ENCODE results near the gene SPNS1.
"Not testable (repeated sequence)": the region's sequence is repeated elsewhere in the genome, so short reads cannot be mapped to it uniquely, and the experiment has no call there.

The SPNS1 gene, protein sequence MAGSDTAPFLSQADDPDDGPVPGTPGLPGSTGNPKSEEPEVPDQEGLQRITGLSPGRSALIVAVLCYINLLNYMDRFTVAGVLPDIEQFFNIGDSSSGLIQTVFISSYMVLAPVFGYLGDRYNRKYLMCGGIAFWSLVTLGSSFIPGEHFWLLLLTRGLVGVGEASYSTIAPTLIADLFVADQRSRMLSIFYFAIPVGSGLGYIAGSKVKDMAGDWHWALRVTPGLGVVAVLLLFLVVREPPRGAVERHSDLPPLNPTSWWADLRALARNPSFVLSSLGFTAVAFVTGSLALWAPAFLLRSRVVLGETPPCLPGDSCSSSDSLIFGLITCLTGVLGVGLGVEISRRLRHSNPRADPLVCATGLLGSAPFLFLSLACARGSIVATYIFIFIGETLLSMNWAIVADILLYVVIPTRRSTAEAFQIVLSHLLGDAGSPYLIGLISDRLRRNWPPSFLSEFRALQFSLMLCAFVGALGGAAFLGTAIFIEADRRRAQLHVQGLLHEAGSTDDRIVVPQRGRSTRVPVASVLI

DNA sequence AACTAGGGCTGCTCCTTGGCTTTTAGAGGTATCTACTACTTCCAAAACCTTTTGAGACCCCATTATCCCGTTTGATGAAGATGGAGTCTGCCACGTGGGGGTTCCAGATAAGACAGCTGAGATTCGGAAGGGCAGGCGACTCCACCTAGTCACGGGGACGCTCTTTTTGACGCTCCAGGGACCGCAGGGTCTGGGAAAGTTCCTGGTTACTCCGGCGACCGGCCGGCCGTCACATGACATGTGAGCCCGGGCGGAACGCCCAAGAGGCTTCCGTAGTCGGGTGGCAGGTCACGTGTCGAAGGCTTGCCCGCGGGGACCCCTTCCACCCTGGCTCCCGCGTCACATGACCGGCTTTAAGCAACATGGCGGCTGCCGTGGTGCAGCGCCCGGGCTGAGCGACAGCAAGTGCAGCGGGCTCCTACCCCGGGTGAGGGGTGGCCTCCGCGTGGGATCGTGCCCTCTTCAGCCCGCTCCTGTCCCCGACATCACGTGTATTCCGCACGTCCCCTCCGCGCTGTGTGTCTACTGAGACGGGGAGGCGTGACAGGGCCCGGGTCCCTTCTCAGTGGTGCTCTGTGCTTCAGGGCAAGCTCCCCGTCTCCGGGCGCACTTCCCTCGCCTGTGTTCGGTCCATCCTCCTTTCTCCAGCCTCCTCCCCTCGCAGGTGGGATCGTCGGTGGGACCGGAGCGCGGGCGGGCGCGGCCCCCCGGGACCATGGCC, at the start of gene SPNS1:
TSS of gene SPNS1 (plus strand) at position 342 of the 721 bp plus-strand sequence. CDS start at position 716, 374 bp downstream.
- Histone ChIP-seq H3K27ac (ENCODE audit: low read length) (no peak within 1 kb of the TSS), H3K4me1 (ENCODE audit: control insufficient read depth, insufficient read depth, low read length) (no peaks in the 10 kb centered on the region), H3K27me3 (ENCODE audit: control insufficient read depth, insufficient read depth, low read length) (no peaks in the 10 kb centered on the region), H3K9me3 (ENCODE audit: control insufficient read depth, insufficient read depth, low read length) (no peaks in the 10 kb centered on the region), H3K36me3 (ENCODE audit: control insufficient read depth, insufficient read depth, low read length) (no peaks in the 10 kb centered on the region), H3K4me3 (ENCODE audit: low read length) (peak within 1 kb of the TSS; percentile 82)
- DNase-seq (ENCODE audit: low read depth, low spot score): peak; percentile 85
- no CpG with 5 or more reads among the region's 60 CpGs for WGBS (ENCODE audit: insufficient coverage, insufficient read length)

DNA sequence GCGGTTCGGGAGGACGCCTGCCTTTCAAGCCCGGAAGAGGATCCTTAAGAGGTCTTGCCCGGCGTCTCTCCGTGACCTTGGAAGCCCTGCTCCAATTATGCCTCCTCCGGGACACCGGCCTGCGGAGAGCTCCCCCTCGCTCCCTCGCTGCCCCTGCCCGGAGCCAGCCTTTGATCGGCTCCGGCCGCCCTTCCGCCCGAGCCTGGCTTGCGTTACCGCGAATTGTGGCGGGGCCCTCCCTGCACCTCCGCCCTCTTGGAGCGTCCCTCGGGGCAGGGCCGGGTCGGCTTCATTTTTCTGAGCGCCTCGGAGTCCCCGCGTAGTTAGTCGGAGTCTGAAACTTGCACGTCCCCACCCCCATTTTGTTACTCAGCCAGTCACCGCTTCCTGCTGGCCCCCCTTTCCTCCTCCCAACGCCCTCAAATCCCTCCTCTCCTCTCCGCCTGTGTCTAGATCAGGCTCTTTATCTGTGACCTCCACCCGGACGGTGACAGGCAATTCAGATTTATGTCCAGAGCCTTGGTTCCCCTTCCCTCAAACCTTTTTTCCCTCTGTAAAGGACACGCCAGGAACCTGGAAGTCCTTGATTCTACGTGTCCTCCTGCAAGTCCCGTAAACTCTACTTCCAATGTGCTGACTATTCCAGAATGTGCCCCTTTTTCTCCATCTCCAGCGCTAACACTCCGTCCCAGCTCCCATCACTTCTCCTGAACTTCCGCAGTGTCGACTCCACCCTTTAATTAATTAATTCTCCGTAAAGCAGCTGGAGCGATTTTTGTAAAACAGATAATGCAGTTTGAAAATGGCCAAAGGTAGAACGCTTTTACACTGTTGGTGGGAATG, 49.0 kb upstream of the SPNS1 start:
- Histone ChIP-seq H3K27me3 (ENCODE audit: control insufficient read depth, insufficient read depth, low read length) (no peaks in the 10 kb centered on the region), H3K4me3 (ENCODE audit: low read length) (peak overlapping the region; percentile 75), H3K27ac (ENCODE audit: low read length) (no peak overlapping the region), H3K36me3 (ENCODE audit: control insufficient read depth, insufficient read depth, low read length) (no peaks in the 10 kb centered on the region), H3K4me1 (ENCODE audit: control insufficient read depth, insufficient read depth, low read length) (no peaks in the 10 kb centered on the region), H3K9me3 (ENCODE audit: control insufficient read depth, insufficient read depth, low read length) (no peaks in the 10 kb centered on the region)
- no peak for DNase-seq (ENCODE audit: low read depth, low spot score)
- no CpG with 5 or more reads among the region's 48 CpGs for WGBS (ENCODE audit: insufficient coverage, insufficient read length)

DNA sequence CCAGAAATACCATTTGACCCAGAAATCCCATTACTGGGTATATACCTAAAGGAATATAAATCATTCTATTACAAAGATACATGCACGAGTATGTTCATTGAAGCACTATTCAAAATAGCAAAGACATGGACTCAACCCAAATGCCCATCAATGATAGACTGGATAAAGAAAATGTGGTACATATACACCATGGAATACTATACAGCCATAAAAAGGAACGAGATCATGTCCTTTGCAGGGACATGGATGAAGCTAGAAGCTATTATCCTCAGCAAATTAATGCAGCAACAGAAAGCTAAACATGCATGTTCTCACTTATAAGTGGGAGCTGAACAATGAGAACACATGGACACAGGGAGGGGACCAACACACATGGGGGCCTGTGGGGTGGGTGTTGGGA, 48.3 kb upstream of the SPNS1 start:
- not testable (repeated sequence) for H3K4me1 ChIP-seq (ENCODE audit: control insufficient read depth, insufficient read depth, low read length); H3K36me3 ChIP-seq (ENCODE audit: control insufficient read depth, insufficient read depth, low read length); H3K9me3 ChIP-seq (ENCODE audit: control insufficient read depth, insufficient read depth, low read length); DNase-seq (ENCODE audit: low read depth, low spot score); H3K4me3 ChIP-seq (ENCODE audit: low read length); H3K27ac ChIP-seq (ENCODE audit: low read length); H3K27me3 ChIP-seq (ENCODE audit: control insufficient read depth, insufficient read depth, low read length)
- no CpG with 5 or more reads among the region's 2 CpGs for WGBS (ENCODE audit: insufficient coverage, insufficient read length)

DNA sequence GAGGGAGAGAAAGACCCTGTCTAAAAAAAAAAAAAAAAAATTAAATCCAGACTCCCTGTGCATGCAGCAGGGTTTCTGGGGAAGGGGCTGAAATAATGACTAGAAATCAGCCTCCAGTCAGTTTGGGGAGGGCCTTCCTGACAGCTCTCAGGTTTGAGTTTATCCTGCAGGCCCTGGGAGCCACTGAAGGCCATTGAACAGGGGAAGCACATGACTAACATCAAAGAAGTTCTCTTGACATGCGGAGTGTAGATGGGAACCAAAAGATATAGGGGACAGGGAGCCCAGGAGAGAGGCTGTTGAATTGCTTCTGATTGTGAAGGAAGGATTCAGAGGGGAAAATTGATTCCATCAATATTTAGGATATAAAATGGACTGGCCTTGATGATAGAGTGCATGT, 46.8 kb upstream of the SPNS1 start:
- Histone ChIP-seq H3K4me1 (ENCODE audit: control insufficient read depth, insufficient read depth, low read length) (no peaks in the 10 kb centered on the region), H3K4me3 (ENCODE audit: low read length) (no peak overlapping the region), H3K27ac (ENCODE audit: low read length) (no peak overlapping the region), H3K9me3 (ENCODE audit: control insufficient read depth, insufficient read depth, low read length) (no peaks in the 10 kb centered on the region), H3K27me3 (ENCODE audit: control insufficient read depth, insufficient read depth, low read length) (no peaks in the 10 kb centered on the region), H3K36me3 (ENCODE audit: control insufficient read depth, insufficient read depth, low read length) (no peaks in the 10 kb centered on the region)
- WGBS (ENCODE audit: insufficient coverage, insufficient read length): no CpG with 5 or more reads among the region's 1 CpG
- DNase-seq (ENCODE audit: low read depth, low spot score): no peak

DNA sequence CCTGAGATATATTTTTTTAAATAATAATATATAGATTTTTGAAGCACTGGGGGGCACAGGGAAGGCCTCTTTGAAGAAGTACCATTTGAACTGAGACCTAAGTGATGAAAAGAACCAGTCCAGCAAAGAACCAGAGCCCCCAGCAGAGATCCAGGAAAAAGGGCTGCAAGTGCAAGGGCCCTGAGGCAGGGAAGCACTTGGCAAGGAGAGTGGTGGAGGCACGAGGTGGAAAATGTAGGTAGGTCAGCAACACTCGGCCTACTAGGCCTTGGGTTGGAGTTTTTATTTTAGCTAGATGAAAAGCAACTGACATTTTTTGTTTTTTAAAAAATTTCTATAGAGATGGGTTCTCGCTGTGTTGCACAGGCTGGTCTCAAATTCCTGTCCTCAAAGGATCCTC, 44.4 kb upstream of the SPNS1 start:
- H3K4me3 ChIP-seq (ENCODE audit: low read length): no peak overlapping the region
- H3K9me3 ChIP-seq (ENCODE audit: control insufficient read depth, insufficient read depth, low read length): no peaks in the 10 kb centered on the region
- no peak overlapping the region for H3K27ac ChIP-seq (ENCODE audit: low read length)
- no CpG with 5 or more reads among the region's 3 CpGs for WGBS (ENCODE audit: insufficient coverage, insufficient read length)
- H3K4me1 ChIP-seq (ENCODE audit: control insufficient read depth, insufficient read depth, low read length): no peaks in the 10 kb centered on the region
- H3K36me3 ChIP-seq (ENCODE audit: control insufficient read depth, insufficient read depth, low read length): no peaks in the 10 kb centered on the region
- no peak for DNase-seq (ENCODE audit: low read depth, low spot score)
- H3K27me3 ChIP-seq (ENCODE audit: control insufficient read depth, insufficient read depth, low read length): no peaks in the 10 kb centered on the region

DNA sequence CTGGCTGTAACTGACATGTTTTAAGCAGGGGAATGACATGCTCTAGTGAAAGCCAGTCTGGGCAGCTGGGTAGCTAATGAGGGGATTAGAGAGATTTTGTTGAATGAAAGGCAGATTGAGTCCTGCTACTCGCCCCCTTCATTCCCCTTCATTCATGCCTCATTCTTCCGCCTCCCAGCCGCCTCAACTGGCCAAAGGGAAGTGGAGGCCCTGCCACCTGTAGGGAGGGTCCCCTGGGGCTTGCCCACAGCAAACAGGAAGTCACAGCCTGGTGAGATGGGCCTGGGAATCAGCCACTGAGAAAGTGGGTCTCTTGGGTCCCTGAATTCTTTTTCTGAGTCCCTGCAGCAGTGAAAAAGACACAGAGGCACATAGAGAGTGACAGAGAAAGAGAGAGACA, 43.9 kb upstream of the SPNS1 start:
- H3K27ac ChIP-seq (ENCODE audit: low read length): no peak overlapping the region
- no peak for DNase-seq (ENCODE audit: low read depth, low spot score)
- no peak overlapping the region for H3K4me3 ChIP-seq (ENCODE audit: low read length)
- WGBS (ENCODE audit: insufficient coverage, insufficient read length): no CpG with 5 or more reads among the region's 3 CpGs
- no peaks in the 10 kb centered on the region for H3K9me3 ChIP-seq (ENCODE audit: control insufficient read depth, insufficient read depth, low read length)
- no peaks in the 10 kb centered on the region for H3K36me3 ChIP-seq (ENCODE audit: control insufficient read depth, insufficient read depth, low read length)
- no peaks in the 10 kb centered on the region for H3K27me3 ChIP-seq (ENCODE audit: control insufficient read depth, insufficient read depth, low read length)
- H3K4me1 ChIP-seq (ENCODE audit: control insufficient read depth, insufficient read depth, low read length): no peaks in the 10 kb centered on the region

DNA sequence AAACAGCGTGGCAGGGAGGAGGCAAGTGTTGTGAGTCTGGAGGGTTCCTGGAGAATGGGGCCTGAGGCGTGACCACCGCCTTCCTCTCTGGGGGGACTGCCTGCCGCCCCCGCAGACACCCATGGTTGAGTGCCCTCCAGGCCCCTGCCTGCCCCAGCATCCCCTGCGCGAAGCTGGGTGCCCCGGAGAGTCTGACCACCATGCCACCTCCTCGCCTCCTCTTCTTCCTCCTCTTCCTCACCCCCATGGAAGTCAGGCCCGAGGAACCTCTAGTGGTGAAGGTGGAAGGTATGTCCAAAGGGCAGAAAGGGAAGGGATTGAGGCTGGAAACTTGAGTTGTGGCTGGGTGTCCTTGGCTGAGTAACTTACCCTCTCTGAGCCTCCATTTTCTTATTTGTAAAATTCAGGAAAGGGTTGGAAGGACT, 42.8 kb upstream of the SPNS1 start, which contains the start of gene CD19:
TSS of gene CD19 (plus strand) at position 171 of the 425 bp plus-strand sequence. CDS start at position 201, 30 bp downstream.
- H3K4me3 ChIP-seq (ENCODE audit: low read length): no peak within 1 kb of the TSS
- no CpG with 5 or more reads among the region's 10 CpGs for WGBS (ENCODE audit: insufficient coverage, insufficient read length)
- no peaks in the 10 kb centered on the region for H3K4me1 ChIP-seq (ENCODE audit: control insufficient read depth, insufficient read depth, low read length)
- no peaks in the 10 kb centered on the region for H3K36me3 ChIP-seq (ENCODE audit: control insufficient read depth, insufficient read depth, low read length)
- H3K9me3 ChIP-seq (ENCODE audit: control insufficient read depth, insufficient read depth, low read length): no peaks in the 10 kb centered on the region
- no peaks in the 10 kb centered on the region for H3K27me3 ChIP-seq (ENCODE audit: control insufficient read depth, insufficient read depth, low read length)
- no peak for DNase-seq (ENCODE audit: low read depth, low spot score)
- no peak within 1 kb of the TSS for H3K27ac ChIP-seq (ENCODE audit: low read length)

DNA sequence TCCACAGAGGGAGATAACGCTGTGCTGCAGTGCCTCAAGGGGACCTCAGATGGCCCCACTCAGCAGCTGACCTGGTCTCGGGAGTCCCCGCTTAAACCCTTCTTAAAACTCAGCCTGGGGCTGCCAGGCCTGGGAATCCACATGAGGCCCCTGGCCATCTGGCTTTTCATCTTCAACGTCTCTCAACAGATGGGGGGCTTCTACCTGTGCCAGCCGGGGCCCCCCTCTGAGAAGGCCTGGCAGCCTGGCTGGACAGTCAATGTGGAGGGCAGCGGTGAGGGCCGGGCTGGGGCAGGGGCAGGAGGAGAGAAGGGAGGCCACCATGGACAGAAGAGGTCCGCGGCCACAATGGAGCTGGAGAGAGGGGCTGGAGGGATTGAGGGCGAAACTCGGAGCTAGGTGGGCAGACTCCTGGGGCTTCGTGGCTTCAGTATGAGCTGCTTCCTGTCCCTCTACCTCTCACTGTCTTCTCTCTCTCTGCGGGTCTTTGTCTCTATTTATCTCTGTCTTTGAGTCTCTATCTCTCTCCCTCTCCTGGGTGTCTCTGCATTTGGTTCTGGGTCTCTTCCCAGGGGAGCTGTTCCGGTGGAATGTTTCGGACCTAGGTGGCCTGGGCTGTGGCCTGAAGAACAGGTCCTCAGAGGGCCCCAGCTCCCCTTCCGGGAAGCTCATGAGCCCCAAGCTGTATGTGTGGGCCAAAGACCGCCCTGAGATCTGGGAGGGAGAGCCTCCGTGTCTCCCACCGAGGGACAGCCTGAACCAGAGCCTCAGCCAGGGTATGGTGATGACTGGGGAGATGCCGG, 42.0 kb upstream of the SPNS1 start:
- Histone ChIP-seq H3K4me3 (ENCODE audit: low read length) (no peak overlapping the region), H3K4me1 (ENCODE audit: control insufficient read depth, insufficient read depth, low read length) (no peaks in the 10 kb centered on the region; the same call in 1 of the 2 replicates), H3K9me3 (ENCODE audit: control insufficient read depth, insufficient read depth, low read length) (no peaks in the 10 kb centered on the region), H3K36me3 (ENCODE audit: control insufficient read depth, insufficient read depth, low read length) (no peaks in the 10 kb centered on the region), H3K27ac (ENCODE audit: low read length) (no peak overlapping the region), H3K27me3 (ENCODE audit: control insufficient read depth, insufficient read depth, low read length) (no peaks in the 10 kb centered on the region)
- no CpG with 5 or more reads among the region's 20 CpGs for WGBS (ENCODE audit: insufficient coverage, insufficient read length)
- DNase-seq (ENCODE audit: low read depth, low spot score): no peak

DNA sequence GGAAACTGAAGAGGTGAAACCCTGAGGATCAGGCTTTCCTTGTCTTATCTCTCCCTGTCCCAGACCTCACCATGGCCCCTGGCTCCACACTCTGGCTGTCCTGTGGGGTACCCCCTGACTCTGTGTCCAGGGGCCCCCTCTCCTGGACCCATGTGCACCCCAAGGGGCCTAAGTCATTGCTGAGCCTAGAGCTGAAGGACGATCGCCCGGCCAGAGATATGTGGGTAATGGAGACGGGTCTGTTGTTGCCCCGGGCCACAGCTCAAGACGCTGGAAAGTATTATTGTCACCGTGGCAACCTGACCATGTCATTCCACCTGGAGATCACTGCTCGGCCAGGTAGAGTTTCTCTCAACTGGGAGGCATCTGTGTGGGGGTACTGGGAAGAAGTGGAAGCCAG, 41.4 kb upstream of the SPNS1 start:
- Histone ChIP-seq H3K9me3 (ENCODE audit: control insufficient read depth, insufficient read depth, low read length) (no peaks in the 10 kb centered on the region), H3K4me1 (ENCODE audit: control insufficient read depth, insufficient read depth, low read length) (no peaks in the 10 kb centered on the region; the same call in 1 of the 2 replicates), H3K27ac (ENCODE audit: low read length) (no peak overlapping the region), H3K36me3 (ENCODE audit: control insufficient read depth, insufficient read depth, low read length) (no peaks in the 10 kb centered on the region), H3K4me3 (ENCODE audit: low read length) (no peak overlapping the region), H3K27me3 (ENCODE audit: control insufficient read depth, insufficient read depth, low read length) (no peaks in the 10 kb centered on the region)
- DNase-seq (ENCODE audit: low read depth, low spot score): no peak
- WGBS (ENCODE audit: insufficient coverage, insufficient read length): no CpG with 5 or more reads among the region's 8 CpGs

Measured in iPS DF 6.9 (cell line).